HG03066 (cell line): Measurements from ENCODE around the gene ZNF497.
"Not testable (repeated sequence)": the region's sequence is repeated elsewhere in the genome, so short reads cannot be mapped to it uniquely, and the experiment has no call there.

ENCODE experiments used
- ATAC-seq: cut with Tn5 transposase; IDR thresholded peaks from one replicate; pipeline ENCODE4 v1.9.1; 2021; ENCODE audit warnings: low read depth; ENCODE audit not compliant: unreplicated experiment

Gene ZNF497

DNA sequence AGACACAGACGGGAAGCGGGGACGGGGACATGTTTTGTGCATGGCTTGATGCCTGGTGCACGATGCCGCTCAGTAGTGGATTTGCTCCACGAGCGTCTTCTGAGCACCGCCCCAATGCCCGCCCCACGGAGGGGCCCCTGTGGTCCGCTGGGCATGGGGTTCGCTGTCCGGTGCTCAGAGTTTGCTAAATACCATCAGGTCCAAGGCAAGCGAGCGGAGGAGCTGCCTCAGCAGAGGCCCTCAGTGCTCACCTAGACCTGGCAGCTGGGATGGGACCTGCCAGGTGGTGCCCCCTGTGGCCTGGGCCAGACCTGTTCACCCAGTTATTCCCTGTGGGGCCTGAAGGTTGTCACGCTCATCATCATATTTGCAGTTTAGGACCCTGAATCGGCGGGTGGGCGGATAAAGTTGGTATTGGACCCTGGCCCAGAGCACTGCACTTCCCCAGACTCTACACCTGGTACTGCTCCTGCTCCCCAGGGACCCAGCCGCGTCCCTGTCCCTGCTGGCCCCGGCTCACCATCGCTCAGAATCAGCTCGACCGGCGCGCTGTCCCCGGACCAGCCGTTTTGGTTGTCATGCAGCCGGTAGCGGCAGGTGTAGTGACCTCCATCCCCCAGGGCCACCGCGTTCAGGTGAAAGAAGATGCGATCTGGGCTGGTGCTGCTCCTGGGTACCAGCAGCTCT lies 11.5 kb downstream of the ZNF497 start:
- ATAC-seq = no peak

DNA sequence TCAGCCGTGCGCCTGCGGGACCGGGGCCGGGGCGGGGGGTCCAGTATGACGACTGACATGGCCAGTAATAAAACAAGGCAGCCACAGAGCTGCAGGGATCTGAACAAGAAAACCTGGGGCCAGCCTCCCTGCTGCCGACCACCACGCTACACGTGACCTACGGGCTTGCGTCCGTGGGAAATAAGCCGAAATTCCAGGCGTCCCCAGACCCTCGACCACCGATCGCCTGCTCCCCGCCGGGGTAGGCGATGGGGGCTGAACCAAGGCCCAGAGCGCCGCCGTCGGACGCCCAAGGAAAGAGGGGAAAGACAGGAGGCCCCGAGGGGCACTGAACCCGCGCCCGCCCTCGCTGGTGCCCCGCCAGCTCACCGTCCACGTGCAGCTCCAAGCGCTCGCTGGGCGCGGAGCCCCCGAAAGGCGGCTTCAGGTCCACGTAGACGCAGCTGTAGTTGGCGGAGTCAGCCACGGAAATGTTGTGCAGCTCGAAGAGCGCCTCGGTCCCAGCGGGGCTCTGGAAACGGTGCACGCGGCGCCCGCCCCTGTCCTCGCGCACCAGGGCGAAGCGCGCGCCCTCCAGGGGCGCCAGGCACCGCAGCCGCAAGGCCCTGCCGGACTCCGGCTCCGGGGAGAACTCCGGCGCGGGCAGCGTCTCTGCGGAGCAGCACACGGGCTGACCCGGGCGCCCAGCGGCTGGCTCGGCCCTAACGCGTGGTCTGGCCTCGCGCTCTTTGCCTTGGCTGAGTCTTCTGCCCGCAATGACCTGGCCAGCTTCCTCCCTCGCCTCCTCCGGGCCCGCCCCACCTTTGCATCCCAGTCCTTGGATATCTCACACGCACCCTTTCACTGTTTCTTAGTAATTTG lies 12.3 kb downstream of the ZNF497 start:
- ATAC-seq = no peak

DNA sequence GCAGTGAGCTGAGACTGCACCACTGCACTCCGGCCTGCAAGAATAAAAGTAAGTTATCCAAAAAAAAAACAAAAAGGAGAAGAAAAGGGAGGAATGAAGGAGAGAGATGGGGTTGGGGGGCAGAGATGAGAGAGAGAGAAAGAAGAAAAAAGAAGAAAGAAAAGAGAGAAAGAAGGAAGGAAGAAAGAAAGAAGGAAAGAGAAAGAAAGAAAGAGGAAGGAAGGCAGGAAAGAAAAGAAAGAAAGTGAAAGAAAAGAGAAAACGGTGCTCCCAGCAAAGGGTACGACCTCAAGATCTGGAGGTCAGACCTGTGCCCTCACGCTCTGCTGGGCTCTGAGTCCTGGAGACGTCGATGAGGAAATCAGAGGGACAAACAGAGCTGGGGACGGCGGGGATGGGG lies 13.0 kb downstream of the ZNF497 start:
- no peak for ATAC-seq

DNA sequence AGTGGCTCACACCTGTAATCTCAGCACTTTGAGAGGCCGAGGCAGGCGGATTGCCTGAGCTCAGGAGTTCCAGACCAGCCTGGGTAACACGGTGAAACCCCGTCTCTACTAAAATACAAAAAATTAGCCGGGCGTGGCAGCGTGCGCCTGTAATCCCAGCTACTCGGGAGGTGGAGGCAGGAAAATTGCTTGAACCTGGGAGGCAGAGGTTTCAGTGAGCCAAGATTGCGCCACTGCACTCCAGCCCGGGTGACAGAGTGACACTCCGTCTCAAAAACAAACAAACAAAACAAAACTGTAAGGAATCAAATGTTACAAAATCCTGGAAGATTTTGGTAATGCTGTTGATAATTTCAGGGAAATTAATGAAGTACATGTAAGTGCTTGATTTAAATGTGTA lies 14.5 kb downstream of the ZNF497 start:
- not testable (repeated sequence) for ATAC-seq

DNA sequence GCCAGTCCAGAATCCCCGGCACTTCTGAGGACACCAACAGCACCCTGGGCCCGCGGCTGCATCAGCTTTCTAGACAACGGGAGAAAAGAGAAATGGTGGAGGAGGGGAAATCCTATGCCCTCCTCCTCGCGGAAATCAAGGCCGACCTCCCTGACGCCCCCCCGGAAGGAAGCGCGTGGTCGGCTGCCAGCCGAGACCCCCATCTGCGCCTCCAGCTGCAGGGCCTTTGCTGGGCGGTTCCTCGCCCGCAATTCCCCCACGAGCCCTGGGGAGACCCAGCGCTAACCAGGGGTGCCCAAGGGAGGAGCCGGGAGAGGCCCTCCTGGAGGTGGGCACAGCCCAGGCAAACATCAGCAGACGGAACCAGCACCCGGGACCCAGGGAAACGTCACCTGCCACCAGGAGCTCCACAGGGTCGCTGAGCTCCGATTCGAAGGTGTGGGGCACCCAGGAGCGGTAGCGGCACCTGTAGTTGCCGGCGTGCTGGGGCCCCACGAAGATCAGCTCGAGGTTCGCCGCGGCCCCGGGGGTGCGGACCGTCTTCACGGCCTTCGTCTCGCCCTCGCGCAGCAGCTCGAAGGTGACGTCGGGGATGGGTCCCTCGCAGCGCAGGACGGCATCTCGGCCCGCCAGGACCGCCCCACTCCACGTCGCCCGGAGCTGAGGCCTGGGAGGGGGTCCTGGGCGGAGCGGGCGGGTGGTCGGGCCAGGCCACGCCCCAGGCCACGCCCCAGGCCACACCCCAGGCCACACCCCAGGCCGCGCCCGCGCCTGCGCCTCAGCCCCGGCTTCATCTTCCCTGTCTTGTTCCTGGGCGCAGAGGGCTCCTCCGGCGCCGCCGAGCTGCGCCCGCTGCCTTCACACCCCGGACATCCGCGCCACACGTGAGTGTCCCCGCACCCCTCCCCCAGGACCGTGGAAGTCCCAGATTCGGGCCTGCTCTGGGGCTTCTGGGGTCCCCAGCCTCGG lies 15.3 kb downstream of the ZNF497 start:
- ATAC-seq = peak; percentile 90

DNA sequence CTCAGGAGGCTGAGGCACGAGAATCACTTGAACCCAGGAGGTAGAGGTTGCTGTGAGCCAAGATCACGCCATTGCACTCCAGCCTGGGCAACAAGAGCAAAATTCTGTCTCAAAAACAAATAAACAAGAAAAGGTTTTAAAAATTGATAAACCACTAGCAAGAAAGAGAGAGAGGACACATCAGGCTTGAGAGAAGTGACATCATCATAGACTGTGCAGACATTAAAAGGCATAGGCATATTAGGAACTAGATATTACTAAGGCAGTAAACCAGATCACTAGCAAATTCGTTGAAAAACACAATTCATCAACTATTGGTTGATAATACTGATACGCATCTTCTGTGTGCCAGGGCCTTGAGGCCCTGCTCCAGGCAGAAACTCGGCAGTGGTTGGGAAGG lies 17.0 kb downstream of the ZNF497 start:
- ATAC-seq = no peak

DNA sequence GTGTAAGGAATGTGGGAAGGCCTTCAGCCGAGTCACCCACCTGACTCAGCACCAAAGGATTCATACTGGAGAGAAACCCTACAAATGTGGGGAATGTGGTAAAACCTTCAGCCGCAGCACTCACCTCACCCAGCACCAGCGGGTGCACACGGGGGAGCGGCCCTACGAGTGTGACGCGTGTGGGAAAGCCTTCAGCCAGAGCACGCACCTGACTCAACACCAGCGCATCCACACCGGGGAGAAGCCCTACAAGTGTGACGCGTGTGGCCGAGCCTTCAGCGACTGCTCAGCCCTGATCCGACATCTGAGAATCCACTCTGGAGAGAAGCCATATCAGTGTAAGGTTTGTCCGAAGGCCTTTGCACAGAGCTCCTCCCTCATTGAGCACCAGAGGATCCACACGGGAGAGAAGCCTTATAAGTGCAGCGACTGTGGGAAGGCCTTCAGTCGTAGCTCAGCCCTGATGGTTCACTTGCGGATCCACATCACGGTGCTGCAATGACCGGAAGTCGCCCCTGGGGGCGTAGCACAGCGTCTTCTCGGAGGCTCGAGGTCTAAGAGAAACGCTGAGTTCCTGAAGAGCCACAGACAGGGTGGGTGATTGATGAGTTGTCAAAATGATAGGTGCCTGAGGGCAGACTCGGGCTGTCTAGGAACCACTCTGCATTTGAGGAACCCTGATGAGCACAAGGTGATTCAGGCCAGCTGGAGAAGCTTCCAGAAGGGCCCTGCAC lies 23.6 kb downstream of the ZNF497 start:
- ATAC-seq = no peak

DNA sequence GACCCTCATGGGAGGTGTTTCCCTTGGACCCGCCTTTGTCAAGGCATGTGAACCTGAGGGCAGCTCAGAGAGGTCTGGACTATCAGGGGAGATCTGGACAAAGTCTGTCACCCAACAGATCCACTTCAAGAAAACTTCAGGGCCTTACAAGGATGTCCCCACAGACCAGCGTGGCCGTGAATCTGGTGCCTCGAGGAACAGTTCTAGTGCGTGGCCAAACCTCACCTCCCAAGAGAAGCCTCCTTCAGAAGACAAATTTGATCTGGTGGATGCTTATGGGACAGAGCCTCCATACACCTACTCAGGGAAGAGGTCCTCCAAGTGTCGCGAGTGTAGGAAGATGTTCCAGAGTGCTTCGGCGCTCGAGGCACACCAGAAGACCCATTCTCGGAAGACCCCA lies 24.2 kb downstream of the ZNF497 start:
- no peak for ATAC-seq

DNA sequence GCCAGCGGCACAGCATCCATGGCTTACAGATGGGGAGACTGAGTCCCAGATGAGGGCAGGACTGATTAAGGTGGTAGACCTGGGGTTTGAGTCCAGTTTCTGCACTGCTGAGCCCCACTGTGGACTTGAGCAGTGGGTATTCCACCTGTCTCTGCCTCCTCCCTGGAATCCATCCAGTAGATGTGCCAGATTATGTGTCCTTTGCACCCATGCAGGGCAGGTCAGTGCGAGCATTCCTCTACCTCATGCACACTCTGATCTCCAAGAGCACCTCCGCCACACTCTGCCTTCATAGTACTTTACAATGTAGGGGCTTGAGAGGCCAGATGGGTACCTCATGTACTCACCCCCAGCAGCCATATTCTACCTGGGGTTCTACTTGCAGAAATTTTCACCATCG lies 25.7 kb downstream of the ZNF497 start:
- ATAC-seq = no peak

DNA sequence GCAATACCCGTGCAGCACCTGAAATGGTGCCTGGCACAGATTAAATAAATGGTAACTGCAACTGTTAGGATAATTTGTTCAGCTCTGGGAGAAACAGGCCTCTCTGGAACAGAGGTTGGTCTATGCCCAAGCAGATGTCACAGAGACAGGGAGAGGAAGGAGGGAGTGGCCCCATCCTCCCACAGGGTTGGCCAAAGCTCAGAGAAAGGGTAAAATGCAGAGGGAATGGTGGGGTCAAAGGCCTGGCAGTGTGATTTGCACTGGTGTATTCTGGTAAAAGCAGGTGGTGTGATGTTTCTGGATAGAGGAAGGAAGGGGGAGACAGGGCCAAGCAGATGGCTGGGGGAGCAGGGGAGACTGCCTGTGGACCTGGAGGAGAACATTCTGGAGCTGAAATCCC lies 26.3 kb downstream of the ZNF497 start:
- no peak for ATAC-seq

DNA sequence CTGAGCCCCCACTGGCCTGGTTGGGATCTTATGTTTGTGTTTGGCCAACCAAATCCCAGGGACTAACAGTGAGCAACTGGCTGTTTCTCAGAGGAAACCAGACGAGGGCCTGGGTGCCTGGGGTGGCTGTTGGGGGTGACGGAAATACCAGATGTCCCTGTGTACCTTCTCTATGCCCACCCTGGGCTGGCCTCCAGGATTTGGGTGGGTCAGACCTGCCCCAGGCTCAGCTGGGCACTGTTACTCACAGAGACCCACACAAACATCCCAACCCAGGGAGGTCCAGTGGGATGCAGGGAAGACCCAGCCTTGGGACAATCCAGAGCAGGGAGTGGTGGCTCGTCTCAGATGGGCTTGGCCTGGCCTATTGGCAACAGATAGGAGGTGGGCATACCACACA lies 26.9 kb downstream of the ZNF497 start:
- no peak for ATAC-seq

DNA sequence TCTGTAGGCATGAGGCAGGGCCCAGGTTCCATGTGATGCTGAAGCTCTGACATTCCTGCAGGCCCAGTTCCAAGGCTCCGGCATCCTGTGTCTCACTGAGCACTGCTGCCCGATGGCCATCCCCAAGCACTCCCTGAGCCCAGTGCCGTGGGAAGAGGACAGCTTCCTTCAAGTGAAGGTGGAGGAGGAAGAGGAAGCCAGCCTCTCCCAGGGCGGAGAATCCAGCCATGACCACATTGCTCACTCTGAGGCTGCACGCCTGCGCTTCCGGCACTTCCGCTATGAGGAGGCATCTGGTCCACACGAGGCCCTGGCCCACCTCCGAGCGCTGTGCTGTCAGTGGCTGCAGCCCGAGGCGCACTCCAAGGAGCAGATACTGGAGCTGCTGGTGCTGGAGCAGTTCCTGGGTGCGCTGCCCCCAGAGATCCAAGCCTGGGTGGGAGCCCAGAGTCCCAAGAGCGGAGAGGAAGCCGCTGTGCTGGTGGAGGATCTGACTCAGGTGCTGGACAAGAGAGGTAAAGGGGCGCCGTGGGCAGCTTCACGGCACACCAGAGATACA lies 27.8 kb downstream of the ZNF497 start:
- no peak for ATAC-seq

DNA sequence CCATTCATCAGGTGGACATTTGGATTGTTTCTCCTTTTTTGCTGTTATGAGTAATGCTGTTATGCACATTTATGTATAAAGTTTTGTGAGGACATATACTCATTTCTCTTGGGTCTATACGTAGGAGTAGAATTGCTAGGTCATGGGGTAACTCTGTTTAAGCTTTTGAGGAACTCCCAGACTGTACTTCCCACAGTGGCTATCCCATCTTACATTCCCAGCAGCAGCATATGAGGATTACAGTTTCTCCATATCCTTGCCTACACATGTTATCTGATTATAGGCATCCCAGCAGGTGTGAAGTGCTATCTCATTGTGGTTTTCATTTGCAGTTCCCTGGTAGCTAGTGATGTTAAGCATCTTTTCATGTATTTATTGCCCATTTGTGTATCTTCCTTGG lies 29.9 kb downstream of the ZNF497 start:
- ATAC-seq = no peak

DNA sequence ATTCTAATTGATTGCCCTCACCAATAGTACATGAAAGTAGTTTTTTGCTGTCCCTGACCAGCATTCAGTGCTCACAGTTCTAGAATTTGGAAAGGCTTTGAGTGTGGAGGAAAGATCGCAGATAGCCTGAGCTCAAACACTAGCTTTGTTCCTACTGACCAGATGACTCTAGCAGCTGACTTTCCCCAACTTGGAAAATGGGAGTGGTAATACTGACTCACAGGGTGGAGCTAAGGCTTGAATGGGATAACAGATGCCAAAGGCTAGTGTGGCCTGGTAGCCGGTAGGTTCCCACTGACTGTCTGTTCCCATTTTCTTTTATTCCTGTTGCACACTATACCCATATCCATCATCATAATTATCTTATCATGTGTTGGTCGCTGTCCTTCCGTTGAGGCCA lies 32.1 kb downstream of the ZNF497 start:
- no peak for ATAC-seq

DNA sequence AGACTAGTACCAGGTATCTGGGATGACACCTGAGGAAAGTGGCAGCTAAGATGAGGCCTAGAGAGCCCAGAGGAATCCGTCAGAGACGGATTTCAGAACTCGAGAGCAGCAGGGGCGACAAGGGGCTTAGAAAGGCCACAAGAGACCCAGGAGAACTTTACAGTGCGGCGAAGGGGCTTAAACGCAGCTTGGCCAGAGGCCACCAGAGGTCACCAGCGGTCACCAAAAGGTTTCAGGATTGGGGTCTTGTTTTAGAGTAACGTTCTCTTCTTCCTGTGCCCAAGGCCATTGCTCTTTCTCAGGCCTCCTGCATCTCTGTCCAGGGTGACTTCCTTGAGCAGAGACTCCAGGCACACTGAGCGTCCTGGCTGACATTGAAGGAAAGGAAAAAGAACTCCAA lies 33.6 kb downstream of the ZNF497 start:
- no peak for ATAC-seq

DNA sequence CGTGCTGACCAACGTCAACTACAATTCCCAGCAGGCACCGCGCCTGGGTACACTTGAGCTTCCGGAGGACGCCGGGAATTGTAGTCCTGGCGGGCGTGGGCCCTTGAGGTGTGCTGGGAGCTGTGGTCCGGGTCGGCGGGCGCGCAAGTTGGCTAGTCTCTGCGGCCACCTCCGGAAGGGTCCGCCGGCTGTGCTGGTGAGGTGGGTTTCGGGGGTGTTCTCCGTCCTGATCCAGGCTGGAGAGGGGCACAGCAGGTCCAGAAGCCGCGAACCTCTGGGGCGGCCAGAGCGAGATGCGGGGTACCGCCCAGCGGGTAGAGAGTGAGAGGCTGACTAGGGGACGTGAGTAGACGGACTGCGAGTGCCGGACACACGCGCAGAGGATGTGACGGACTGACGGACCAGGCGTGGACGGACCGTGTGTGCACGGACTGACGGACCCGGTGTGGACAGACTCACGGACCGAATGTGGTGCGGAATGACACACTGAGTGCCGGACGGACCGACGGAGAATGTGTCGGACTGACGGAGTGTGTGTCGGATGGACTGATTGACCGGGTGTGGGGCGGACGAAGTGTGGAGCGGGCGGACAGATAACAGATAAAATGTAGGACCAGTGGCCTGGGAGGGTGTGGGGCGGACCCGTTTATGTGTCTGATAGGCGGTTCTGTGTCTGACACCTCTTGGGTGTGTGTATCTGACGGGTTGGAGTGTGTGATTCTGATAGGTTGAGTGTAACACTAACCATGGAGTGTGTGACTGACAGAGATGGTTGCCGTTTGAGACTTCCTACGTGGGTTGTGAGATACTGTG lies 35.4 kb downstream of the ZNF497 start, which contains the start of gene ZSCAN22:
Gene ZSCAN22, plus strand, starts transcription at position 81 of the 813 bp plus-strand sequence. CDS start 7,809 bp downstream, outside the sequence.
- peak; percentile 84 for ATAC-seq

DNA sequence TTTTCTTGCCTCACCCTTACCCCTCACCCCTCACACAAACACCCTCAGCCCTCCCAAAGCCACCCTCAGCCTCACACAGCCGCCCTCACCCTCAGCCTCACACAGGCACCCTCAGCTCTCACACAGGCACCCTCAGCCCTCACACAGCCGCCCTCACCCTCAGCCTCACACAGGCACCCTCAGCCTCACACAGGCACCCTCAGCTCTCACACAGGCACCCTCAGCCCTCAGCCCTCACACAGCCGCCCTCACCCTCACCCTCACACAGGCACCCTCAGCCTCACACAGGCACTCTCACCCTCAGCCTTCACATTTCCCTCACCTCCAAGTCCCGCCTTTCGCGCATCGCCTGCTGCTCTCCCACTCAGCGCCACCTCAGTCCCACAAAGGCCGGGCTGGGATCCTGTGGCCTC lies 36.0 kb downstream of the ZNF497 start:
- ATAC-seq = peak; percentile 15

DNA sequence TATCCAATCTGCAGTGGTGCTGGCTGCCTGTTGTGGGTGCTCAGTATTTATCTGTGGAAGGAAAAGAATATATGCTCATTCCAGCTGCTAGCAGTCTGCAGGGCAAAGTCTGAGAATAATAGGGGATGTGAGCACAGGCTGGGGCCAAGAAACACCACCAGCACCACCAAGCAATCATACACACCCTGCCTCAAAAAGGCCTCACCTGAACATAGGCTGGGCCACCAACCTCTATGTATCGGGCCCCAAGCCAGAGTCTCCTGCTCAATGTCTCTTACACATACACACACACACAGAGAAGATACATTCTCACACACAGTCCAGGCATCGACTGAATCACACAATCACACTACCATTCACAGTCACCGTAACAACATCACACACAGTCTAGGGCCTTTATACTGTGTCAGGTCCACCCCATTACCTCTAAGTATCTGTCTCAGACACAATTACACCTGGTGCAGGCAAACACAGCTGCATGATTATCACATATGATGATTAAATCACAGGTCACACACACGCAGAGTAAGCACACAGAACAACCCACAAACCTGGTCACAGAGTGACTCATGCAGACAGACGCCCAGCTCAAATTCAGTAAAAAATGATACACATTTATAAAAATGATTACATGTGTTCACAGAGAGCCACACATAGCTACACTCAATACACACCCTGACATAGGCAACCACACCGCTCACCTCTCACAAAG lies 37.1 kb downstream of the ZNF497 start:
- ATAC-seq = no peak
